Body of pancreas (tissue), 4 donors: ENCODE measurements around the gene MIA. TPM values are rescaled to one million over a fixed set of nuclear protein-coding genes. Genes with fewer than 3 reads are reported as not detected.
"Not testable (repeated sequence)": the region's sequence is repeated elsewhere in the genome, so short reads cannot be mapped to it uniquely, and the experiment has no call there.

Experiments used
- ATAC-seq: fragments of 150-250 bp; one replicate; pipeline ENCODE4 v1.9.1; 2016
- DNase-seq, 4 donors: peaks; one replicate each; pipeline ENCODE4 v3.0.0-alpha.2; 2019
- H3K27ac ChIP-seq, 4 donors: fragments of 200-600 bp; sonication (generic); 1 replicate in 3 of 4; 2 replicates in 1 of 4; pipeline versions ENCODE4 v1.5.1 to v1.6.1; 2016 to 2019; ENCODE audit warnings: mild to moderate bottlenecking in 1 of 4, mixed read lengths in 1 of 4, moderate library complexity in 1 of 4
- H3K27me3 ChIP-seq, 2 donors: fragments of 200-600 bp; sonication (generic); one replicate each; pipeline ENCODE4 v1.6.0; 2016; ENCODE audit warnings: mild to moderate bottlenecking in 1 of 2
- H3K36me3 ChIP-seq, 2 donors: fragments of 200-600 bp; sonication (generic); replicated peaks in 1 of 2; 2 replicates each; pipeline ENCODE4 v1.5.1; 2016; ENCODE audit warnings: low read depth in 2 of 2; ENCODE audit not compliant: insufficient read depth in 1 of 2
- H3K4me1 ChIP-seq: fragments of 200-600 bp; sonication (generic); one replicate; pipeline ENCODE4 v1.6.0; 2016
- H3K4me3 ChIP-seq, 2 donors: fragments of 200-600 bp; sonication (generic); 1 replicate in 1 of 2; 2 replicates in 1 of 2; pipeline ENCODE4 v1.5.1; 2016 to 2019
- H3K9me3 ChIP-seq, 3 donors: fragments of 200-600 bp; sonication (generic); 1 replicate in 2 of 3; 2 replicates in 1 of 3; pipeline ENCODE4 v1.5.1; 2016
- CTCF ChIP-seq, 7 experiments: fragments of 450-650 bp in 4 of 7; fragments of 200-600 bp in 3 of 7; sonication (generic) in 3 of 7; IDR thresholded peaks; one replicate each; pipeline ENCODE4 v1.5.1; 2016 to 2019; ENCODE audit warnings: antibody characterized with exemption in 7 of 7
- POLR2A ChIP-seq, 3 donors: fragments of 450-650 bp; IDR thresholded peaks; one replicate each; pipeline ENCODE4 v1.6.1; 2016; ENCODE audit warnings: antibody characterized with exemption in 3 of 3, mild to moderate bottlenecking in 2 of 3
- WGBS, 2 donors: methylation state at CpG; one replicate each; pipeline ENCODE4 v1.1.5; 2017; 5-methylcytosine and 5-hydroxymethylcytosine counted together
- intact Hi-C: fragments of 100-400 bp; cut with DNase I; formaldehyde crosslinking; loops from one replicate; pipeline ENCODE4 v1.15.1; 2023
- total RNA-seq, 2 donors: library from RNA; depleted of rRNA; stranded (reverse); fragments of >200 nt; gene quantifications; one replicate each; pipeline ENCODE4 v1.1.0, GENCODE V29; 2016

MIA gene
- total RNA-seq, 2 donors from 2014 or later: 5.9 TPM; not detected in 1

- peak in 1 of 4 donors; percentile 14 for DNase-seq
- Histone ChIP-seq H3K36me3 (no peaks in the 10 kb centered on the region), H3K4me3 (no peak overlapping the region), H3K4me1 (peaks cover 46% of the 10 kb centered on the region), H3K27ac (peak overlapping the region; percentile 78 to 83 (median 81)), H3K27me3 (no peaks in the 10 kb centered on the region), H3K9me3 (no peaks in the 10 kb centered on the region)
- WGBS, 2 donors: 83 to 87% methylated on average over 8 to 22 of the region's 22 CpGs
- intact Hi-C loops: no loop called here
- ATAC-seq: no peak
- TF ChIP-seq CTCF (IDR thresholded peaks at IDR 0.05): no peak
- TF ChIP-seq POLR2A (IDR thresholded peaks at IDR 0.05): no peak
Observed at GRCh38 chr19:40822161-40822560, 46.8 kb downstream of the MIA start.

- WGBS, 2 donors: 13 to 23% methylated on average over 9 of the region's 9 CpGs
- H3K36me3 ChIP-seq, H3K9me3 ChIP-seq, H3K4me3 ChIP-seq, intact Hi-C loops, H3K27me3 ChIP-seq: not testable (repeated sequence)
- peak; percentile 24 for ATAC-seq
- H3K4me1 ChIP-seq: peaks cover 46% of the 10 kb centered on the region
- DNase-seq: peak in 3 of 4 donors; percentile 62 to 74 (median 68)
- H3K27ac ChIP-seq: peak overlapping the region; percentile 78 to 83 (median 81)
- TF ChIP-seq CTCF (IDR thresholded peaks at IDR 0.05) (peak in 2 of 7 experiments; percentile 7 to 22), POLR2A (IDR thresholded peaks at IDR 0.05) (peak in 1 of 3 donors; percentile 12)
Observed at GRCh38 chr19:40822704-40823553, 47.6 kb downstream of the MIA start.

- H3K36me3 ChIP-seq, H3K27ac ChIP-seq, H3K27me3 ChIP-seq, H3K9me3 ChIP-seq, DNase-seq, intact Hi-C loops, ATAC-seq, H3K4me3 ChIP-seq: not testable (repeated sequence)
- H3K4me1 ChIP-seq: peaks cover 31% of the 10 kb centered on the region
- 85 to 93% methylated on average over 5 to 16 of the region's 16 CpGs for WGBS, 2 donors
Observed at GRCh38 chr19:40824916-40825315, 49.6 kb downstream of the MIA start.

- H3K36me3 ChIP-seq, H3K27ac ChIP-seq, ATAC-seq, intact Hi-C loops, H3K4me3 ChIP-seq, DNase-seq, H3K27me3 ChIP-seq, H3K9me3 ChIP-seq: not testable (repeated sequence)
- H3K4me1 ChIP-seq: peaks cover 31% of the 10 kb centered on the region
- WGBS, 2 donors: 80 to 84% methylated on average over 1 to 4 of the region's 6 CpGs
Observed at GRCh38 chr19:40825460-40826095, 50.3 kb downstream of the MIA start.

GRCh38 chr19:40826312-40826698, 51.0 kb downstream of the MIA start:
- DNase-seq, H3K27me3 ChIP-seq, H3K36me3 ChIP-seq, ATAC-seq, H3K4me3 ChIP-seq, H3K9me3 ChIP-seq, intact Hi-C loops, H3K27ac ChIP-seq: not testable (repeated sequence)
- WGBS, 2 donors: 90 to 94% methylated on average over 7 to 8 of the region's 14 CpGs
- H3K4me1 ChIP-seq: peaks cover 32% of the 10 kb centered on the region

- H3K4me3 ChIP-seq, DNase-seq, ATAC-seq, H3K9me3 ChIP-seq, H3K27ac ChIP-seq, intact Hi-C loops, H3K36me3 ChIP-seq, H3K27me3 ChIP-seq: not testable (repeated sequence)
- H3K4me1 ChIP-seq: peaks cover 36% of the 10 kb centered on the region
- WGBS, 2 donors: 78 to 93% methylated on average over 23 to 29 of the region's 29 CpGs
Observed at GRCh38 chr19:40826699-40827385, 51.5 kb downstream of the MIA start.

Other genes with a start within 250 kb of the MIA start
- 10 to 100 TPM; 43.3 to 63.6 TPM for gene SHKBP1, start 198.6 kb upstream of the MIA start, total RNA-seq
- 100 to 1,000 TPM in 1 of 2 donors, 10 to 100 TPM in 1; 45.1 to 195 TPM for gene LTBP4, start 174.2 kb upstream of the MIA start, total RNA-seq
- 10 to 100 TPM in 1 of 2 donors, 1 to 10 TPM in 1; 9.1 to 73.5 TPM for gene NUMBL, start 84.9 kb upstream of the MIA start, total RNA-seq
- 10 to 100 TPM; 29.8 to 31.3 TPM for gene COQ8B, start 58.6 kb upstream of the MIA start, total RNA-seq
- gene ITPKC, start 58.4 kb upstream of the MIA start, total RNA-seq: 10 to 100 TPM; 14.0 to 27.7 TPM
- 1 to 10 TPM; 3.0 to 4.2 TPM for gene ACTMAP, start 25.0 kb upstream of the MIA start, total RNA-seq
- gene SNRPA, start 24.3 kb upstream of the MIA start, total RNA-seq: 10 to 100 TPM; 18.7 to 42.2 TPM
- 10 to 100 TPM; 20.4 to 23.3 TPM for gene RAB4B, start 2.7 kb downstream of the MIA start, total RNA-seq
- 10 to 100 TPM; 50.8 to 51.4 TPM for gene EGLN2, start 23.7 kb downstream of the MIA start, total RNA-seq
- gene CYP2A6, start 74.9 kb downstream of the MIA start, total RNA-seq: not detected
- not detected for gene CYP2A7, start 106.7 kb downstream of the MIA start, total RNA-seq
- not detected for gene CYP2B6, start 215.8 kb downstream of the MIA start, total RNA-seq